ENCODE results near the gene ANKRD39.

Gene ANKRD39

DNA sequence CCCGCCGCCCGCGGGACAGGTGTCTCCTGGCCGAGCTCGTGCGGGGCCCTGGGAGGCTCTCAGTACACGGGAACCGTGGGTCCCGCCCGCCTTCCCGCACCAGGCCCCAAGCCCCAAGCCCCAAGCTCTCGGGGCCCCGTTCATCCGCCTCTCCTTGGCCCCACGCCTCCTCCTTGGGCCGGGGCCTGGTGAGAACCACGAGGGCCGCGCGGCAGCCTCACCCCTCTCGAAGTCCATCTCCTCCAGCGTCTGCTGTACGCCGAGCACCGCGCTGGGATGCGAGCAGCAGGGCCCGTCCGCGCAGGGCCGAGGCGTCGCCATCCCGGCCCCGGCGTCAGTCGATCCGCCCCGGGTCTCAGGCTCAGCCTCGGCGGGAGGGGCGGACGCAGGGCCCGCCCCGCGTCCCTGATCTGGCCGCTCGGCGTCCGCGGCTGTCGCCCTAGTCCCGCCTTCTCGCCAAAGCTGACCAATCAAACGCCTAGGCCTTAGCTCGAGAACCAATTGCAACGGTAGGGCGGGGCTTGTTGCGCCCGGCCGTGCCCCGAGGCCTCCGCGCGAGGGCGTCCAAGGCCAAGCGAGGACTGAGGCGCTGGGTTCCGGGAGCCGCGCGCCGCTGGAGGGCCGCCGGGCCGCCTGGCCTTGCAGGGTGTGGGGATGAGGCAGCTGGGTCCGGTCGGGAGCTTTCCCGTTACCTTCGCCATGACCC lies at the start of gene ANKRD39:
Gene ANKRD39 (minus strand): TSS at position 350 of the 706 bp plus-strand sequence. CDS start 29 bp downstream, at position 321.
- no peaks in the 10 kb centered on the region for H3K27me3 ChIP-seq (ENCODE audit: control insufficient read depth in 1 of 2, insufficient read depth in 2 of 2, low read length in 2 of 2)
- peak within 1 kb of the TSS; percentile 46 for H3K9ac ChIP-seq (ENCODE audit: low read length)
- H3K27ac ChIP-seq (ENCODE audit: low read depth, low read length), result peak within 1 kb of the TSS; percentile 89
- no peaks in the 10 kb centered on the region for H3K9me3 ChIP-seq (ENCODE audit: low read length)
- peak within 1 kb of the TSS; percentile 67 to 88 for H3K4me3 ChIP-seq (ENCODE audit: low read depth in 1 of 2, low read length in 2 of 2)
- peaks cover 32% of the 10 kb centered on the region for H3K4me1 ChIP-seq (ENCODE audit: insufficient read depth, low read length)
- H3K36me3 ChIP-seq (ENCODE audit: insufficient read depth, low read length), result peaks cover 23% of the 10 kb centered on the region

DNA sequence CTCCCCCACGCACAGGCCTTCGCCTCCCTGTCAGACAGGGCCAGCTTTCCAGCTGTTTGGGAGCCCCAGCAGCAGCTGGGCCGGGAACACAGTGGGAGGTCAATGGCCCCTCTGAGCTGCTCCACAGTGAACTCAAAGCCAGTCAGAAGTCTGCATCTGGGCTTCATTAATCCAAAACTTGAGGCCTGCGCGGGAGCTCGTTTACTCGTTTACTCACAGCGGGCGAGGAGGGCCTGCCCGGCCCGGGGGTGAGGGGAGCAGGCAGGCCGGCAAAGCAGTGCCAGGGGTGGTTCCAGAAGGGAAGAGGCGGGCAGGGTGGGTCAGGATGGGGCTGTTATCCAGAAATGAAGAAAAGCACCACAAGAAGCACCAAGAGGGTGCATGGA lies 48.9 kb upstream of the ANKRD39 start:
- no peaks in the 10 kb centered on the region for H3K9me3 ChIP-seq (ENCODE audit: low read length)
- H3K27ac ChIP-seq (ENCODE audit: low read depth, low read length), result peak overlapping the region; percentile 100
- H3K4me3 ChIP-seq (ENCODE audit: low read depth in 1 of 2, low read length in 2 of 2), result peak overlapping the region; percentile 29 to 36
- no peaks in the 10 kb centered on the region for H3K27me3 ChIP-seq (ENCODE audit: control insufficient read depth in 1 of 2, insufficient read depth in 2 of 2, low read length in 2 of 2)
- peak overlapping the region; percentile 71 for H3K9ac ChIP-seq (ENCODE audit: low read length)
- peaks cover 54% of the 10 kb centered on the region for H3K4me1 ChIP-seq (ENCODE audit: insufficient read depth, low read length)
- H3K36me3 ChIP-seq (ENCODE audit: insufficient read depth, low read length), result no peaks in the 10 kb centered on the region

GRCh38 chr2:96903815-96904214 lies 46.0 kb upstream of the ANKRD39 start:
- Histone ChIP-seq H3K9ac (ENCODE audit: low read length) (no peak overlapping the region), H3K27me3 (ENCODE audit: control insufficient read depth in 1 of 2, insufficient read depth in 2 of 2, low read length in 2 of 2) (no peaks in the 10 kb centered on the region), H3K4me3 (ENCODE audit: low read depth in 1 of 2, low read length in 2 of 2) (no peak overlapping the region), H3K9me3 (ENCODE audit: low read length) (no peaks in the 10 kb centered on the region), H3K27ac (ENCODE audit: low read depth, low read length) (peak overlapping the region; percentile 86), H3K4me1 (ENCODE audit: insufficient read depth, low read length) (peaks cover 59% of the 10 kb centered on the region), H3K36me3 (ENCODE audit: insufficient read depth, low read length) (no peaks in the 10 kb centered on the region)

DNA sequence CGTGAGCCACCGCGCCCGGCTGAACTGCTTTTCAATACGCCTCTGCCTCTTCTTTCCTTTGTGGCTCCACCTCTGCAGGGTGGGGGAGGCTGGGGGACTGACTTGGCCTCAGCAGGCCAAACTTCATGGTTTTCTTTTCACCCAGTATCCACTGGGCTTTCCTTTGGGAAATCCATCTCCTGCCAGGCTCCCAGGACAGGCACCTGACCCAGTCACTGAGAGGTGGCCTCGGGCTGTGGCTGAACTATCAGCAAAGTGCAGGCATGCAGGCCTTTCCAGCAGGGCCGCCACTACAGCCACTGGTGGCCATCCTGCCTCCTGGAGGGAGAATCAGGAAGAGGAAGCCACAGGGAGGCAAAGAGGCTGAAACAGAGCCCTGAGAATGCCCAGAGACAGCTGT lies 45.5 kb upstream of the ANKRD39 start:
- H3K36me3 ChIP-seq (ENCODE audit: insufficient read depth, low read length), result no peaks in the 10 kb centered on the region
- no peak overlapping the region for H3K4me3 ChIP-seq (ENCODE audit: low read depth in 1 of 2, low read length in 2 of 2)
- no peak overlapping the region for H3K9ac ChIP-seq (ENCODE audit: low read length)
- peaks cover 56% of the 10 kb centered on the region for H3K4me1 ChIP-seq (ENCODE audit: insufficient read depth, low read length)
- H3K27me3 ChIP-seq (ENCODE audit: control insufficient read depth in 1 of 2, insufficient read depth in 2 of 2, low read length in 2 of 2), result no peaks in the 10 kb centered on the region
- no peaks in the 10 kb centered on the region for H3K9me3 ChIP-seq (ENCODE audit: low read length)
- H3K27ac ChIP-seq (ENCODE audit: low read depth, low read length), result peak overlapping the region; percentile 86

DNA sequence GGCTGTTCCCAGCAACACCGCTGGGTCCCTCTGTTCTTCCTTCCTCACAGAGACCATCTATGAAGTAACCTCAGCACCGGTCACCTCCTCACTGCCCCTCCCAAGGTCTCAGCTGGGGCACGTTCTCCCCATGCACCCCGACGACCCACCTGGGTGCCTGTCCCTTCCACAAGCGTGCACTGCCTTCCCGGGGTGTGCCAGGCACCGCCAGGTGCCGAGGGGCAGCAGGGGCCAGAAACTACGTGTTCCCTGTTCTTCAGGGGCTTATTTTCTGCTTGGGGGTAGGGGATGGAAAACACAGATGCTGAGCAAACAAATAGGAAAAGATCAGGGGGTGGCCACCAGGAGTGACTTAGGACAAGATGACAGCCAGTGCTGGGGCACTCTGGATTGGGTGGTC lies 42.4 kb upstream of the ANKRD39 start:
- Histone ChIP-seq H3K27ac (ENCODE audit: low read depth, low read length) (no peak overlapping the region), H3K4me3 (ENCODE audit: low read depth in 1 of 2, low read length in 2 of 2) (no peak overlapping the region), H3K27me3 (ENCODE audit: control insufficient read depth in 1 of 2, insufficient read depth in 2 of 2, low read length in 2 of 2) (no peaks in the 10 kb centered on the region), H3K36me3 (ENCODE audit: insufficient read depth, low read length) (no peaks in the 10 kb centered on the region), H3K9me3 (ENCODE audit: low read length) (no peaks in the 10 kb centered on the region), H3K9ac (ENCODE audit: low read length) (no peak overlapping the region), H3K4me1 (ENCODE audit: insufficient read depth, low read length) (peaks cover 47% of the 10 kb centered on the region)

- Histone ChIP-seq H3K9ac (ENCODE audit: low read length) (no peak overlapping the region), H3K4me3 (ENCODE audit: low read depth in 1 of 2, low read length in 2 of 2) (no peak overlapping the region), H3K27ac (ENCODE audit: low read depth, low read length) (no peak overlapping the region), H3K36me3 (ENCODE audit: insufficient read depth, low read length) (no peaks in the 10 kb centered on the region), H3K27me3 (ENCODE audit: control insufficient read depth in 1 of 2, insufficient read depth in 2 of 2, low read length in 2 of 2) (no peaks in the 10 kb centered on the region), H3K9me3 (ENCODE audit: low read length) (no peaks in the 10 kb centered on the region), H3K4me1 (ENCODE audit: insufficient read depth, low read length) (peaks cover 43% of the 10 kb centered on the region)
Observed at GRCh38 chr2:96899413-96899741, 41.6 kb upstream of the ANKRD39 start.

- peaks cover 37% of the 10 kb centered on the region for H3K4me1 ChIP-seq (ENCODE audit: insufficient read depth, low read length)
Observed at GRCh38 chr2:96898641-96899412, 41.0 kb upstream of the ANKRD39 start.

DNA sequence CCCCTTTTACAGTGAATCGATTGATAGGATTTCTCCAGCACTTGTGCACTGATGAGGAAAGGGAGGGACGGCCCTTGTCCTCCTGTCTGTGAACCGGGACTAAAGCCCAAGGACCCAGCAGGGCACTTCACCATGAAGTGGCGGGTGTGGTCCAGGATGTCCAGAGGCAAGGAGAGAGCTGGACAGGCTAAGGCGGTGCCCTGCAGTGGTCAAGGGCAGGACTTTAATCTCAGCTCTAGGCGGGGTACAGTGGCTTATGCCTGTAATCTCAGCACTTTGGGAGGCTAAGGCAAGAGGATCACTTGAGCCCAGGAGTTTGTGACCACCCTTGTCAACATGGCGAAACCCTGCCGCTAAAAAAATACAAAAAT lies 40.3 kb upstream of the ANKRD39 start:
- no peak overlapping the region for H3K27ac ChIP-seq (ENCODE audit: low read depth, low read length)

More at GRCh38 chr2:96898641-96899412, 41.0 kb upstream of the ANKRD39 start:
- H3K9me3 ChIP-seq (ENCODE audit: low read length), result no peaks in the 10 kb centered on the region
- H3K4me3 ChIP-seq (ENCODE audit: low read depth in 1 of 2, low read length in 2 of 2), result no peak overlapping the region
- H3K36me3 ChIP-seq (ENCODE audit: insufficient read depth, low read length), result no peaks in the 10 kb centered on the region
- no peaks in the 10 kb centered on the region for H3K27me3 ChIP-seq (ENCODE audit: control insufficient read depth in 1 of 2, insufficient read depth in 2 of 2, low read length in 2 of 2)
- no peak overlapping the region for H3K9ac ChIP-seq (ENCODE audit: low read length)
- H3K27ac ChIP-seq (ENCODE audit: low read depth, low read length), result no peak overlapping the region

DNA sequence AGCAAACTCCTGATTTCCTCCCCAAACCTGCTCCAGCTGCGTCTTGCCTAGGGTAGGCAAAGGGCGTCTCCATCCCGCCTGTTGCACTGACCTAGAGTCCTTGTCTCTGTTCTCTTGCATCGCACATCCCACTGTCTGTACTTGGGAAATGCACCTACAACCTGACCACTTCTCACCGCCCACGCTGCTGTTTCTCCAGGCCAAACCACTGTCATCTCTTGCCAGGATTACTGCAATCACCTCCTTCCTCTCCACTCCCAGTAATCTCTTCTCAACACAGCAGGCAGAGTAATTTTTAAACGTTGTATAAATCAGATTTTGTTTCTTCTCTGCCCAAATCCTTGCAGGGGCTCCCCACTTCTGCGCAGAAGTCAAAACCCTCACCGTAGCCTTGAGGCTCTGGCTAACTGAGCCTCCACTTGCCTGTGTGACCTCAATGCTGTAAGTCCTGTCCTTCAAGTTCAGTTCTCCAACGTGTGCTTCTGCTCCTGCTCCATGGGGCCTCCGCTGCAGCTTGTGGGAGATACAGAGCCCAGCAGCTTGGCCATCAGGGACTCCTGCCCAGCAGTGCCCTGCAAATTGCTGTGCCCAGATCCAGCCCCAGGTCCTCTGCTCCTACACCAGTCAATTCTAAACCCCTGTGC lies 39.8 kb upstream of the ANKRD39 start:
- Histone ChIP-seq H3K9me3 (ENCODE audit: low read length) (no peaks in the 10 kb centered on the region), H3K9ac (ENCODE audit: low read length) (no peak overlapping the region), H3K36me3 (ENCODE audit: insufficient read depth, low read length) (no peaks in the 10 kb centered on the region), H3K27ac (ENCODE audit: low read depth, low read length) (no peak overlapping the region), H3K27me3 (ENCODE audit: control insufficient read depth in 1 of 2, insufficient read depth in 2 of 2, low read length in 2 of 2) (no peaks in the 10 kb centered on the region), H3K4me1 (ENCODE audit: insufficient read depth, low read length) (peaks cover 33% of the 10 kb centered on the region), H3K4me3 (ENCODE audit: low read depth in 1 of 2, low read length in 2 of 2) (no peak overlapping the region)

More for the DNA sequence above, 40.3 kb upstream of the ANKRD39 start:
- Histone ChIP-seq H3K4me3 (ENCODE audit: low read depth in 1 of 2, low read length in 2 of 2) (no peak overlapping the region), H3K27me3 (ENCODE audit: control insufficient read depth in 1 of 2, insufficient read depth in 2 of 2, low read length in 2 of 2) (no peaks in the 10 kb centered on the region), H3K4me1 (ENCODE audit: insufficient read depth, low read length) (peaks cover 31% of the 10 kb centered on the region), H3K9ac (ENCODE audit: low read length) (no peak overlapping the region), H3K36me3 (ENCODE audit: insufficient read depth, low read length) (no peaks in the 10 kb centered on the region), H3K9me3 (ENCODE audit: low read length) (no peaks in the 10 kb centered on the region)

- Histone ChIP-seq H3K9me3 (ENCODE audit: low read length) (no peaks in the 10 kb centered on the region), H3K9ac (ENCODE audit: low read length) (no peak overlapping the region), H3K4me1 (ENCODE audit: insufficient read depth, low read length) (peaks cover 50% of the 10 kb centered on the region), H3K27me3 (ENCODE audit: control insufficient read depth in 1 of 2, insufficient read depth in 2 of 2, low read length in 2 of 2) (no peaks in the 10 kb centered on the region), H3K4me3 (ENCODE audit: low read depth in 1 of 2, low read length in 2 of 2) (no peak overlapping the region), H3K27ac (ENCODE audit: low read depth, low read length) (peak overlapping the region; percentile 62), H3K36me3 (ENCODE audit: insufficient read depth, low read length) (no peaks in the 10 kb centered on the region)
Observed at GRCh38 chr2:96895746-96896651, 38.2 kb upstream of the ANKRD39 start.
